ENCODE results near the gene PTPRC.
A peak's percentile ranks its signal among the peaks of the same experiment; 100 is the strongest.
"Not testable (repeated sequence)": the region's sequence is repeated elsewhere in the genome, so short reads cannot be mapped to it uniquely, and the experiment has no call there.

Gene PTPRC

DNA sequence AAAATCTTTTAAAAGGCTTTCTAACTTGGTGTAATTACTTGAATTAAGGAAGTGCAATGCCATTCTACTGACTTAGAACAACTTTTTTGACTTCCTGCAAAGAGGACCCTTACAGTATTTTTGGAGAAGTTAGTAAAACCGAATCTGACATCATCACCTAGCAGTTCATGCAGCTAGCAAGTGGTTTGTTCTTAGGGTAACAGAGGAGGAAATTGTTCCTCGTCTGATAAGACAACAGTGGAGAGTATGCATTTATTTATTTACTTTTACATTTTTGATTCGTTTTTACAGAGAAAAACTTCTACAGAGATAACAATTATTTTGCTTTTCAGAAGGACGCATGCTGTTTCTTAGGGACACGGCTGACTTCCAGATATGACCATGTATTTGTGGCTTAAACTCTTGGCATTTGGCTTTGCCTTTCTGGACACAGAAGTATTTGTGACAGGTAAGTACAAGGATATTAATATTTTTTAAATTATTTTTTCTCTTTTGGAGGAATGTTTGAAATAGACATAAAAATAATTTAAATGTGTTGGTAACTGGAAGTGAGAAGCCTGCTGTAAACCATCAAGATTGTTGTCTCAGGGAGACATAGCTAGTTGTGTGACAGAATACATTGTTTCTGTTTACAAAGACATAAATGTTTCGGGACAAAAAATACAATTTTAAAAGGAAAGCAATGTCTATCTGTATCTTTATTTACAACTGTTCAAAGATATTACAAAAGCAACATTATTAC, at the start of gene PTPRC:
TSS of gene PTPRC (plus strand) at position 147 of the 742 bp plus-strand sequence. CDS start at position 376, 229 bp downstream.
- no peak for DNase-seq

DNA sequence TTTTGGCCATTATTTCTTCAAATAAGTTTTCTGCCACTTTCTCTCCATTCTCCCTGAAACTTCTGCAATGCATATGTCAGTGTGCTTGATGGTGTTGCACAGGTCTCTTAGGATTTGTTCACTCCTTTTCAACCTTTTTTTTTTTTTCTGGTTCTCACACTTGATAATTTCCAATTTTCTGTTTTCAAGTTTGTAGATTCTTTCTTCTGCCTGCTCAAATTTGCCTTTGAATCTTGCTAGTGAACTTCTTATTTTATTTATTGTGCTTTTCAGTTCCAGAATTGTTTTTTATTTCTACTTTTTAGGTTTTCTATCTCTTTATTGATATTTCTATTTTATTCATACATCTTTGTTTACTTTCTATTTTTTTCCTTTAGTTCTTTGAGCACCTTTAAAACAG, 48.4 kb upstream of the PTPRC start:
- no peak for DNase-seq

GRCh38 chr1:198595765-198596164, 43.1 kb upstream of the PTPRC start:
- DNase-seq, result no peak

DNA sequence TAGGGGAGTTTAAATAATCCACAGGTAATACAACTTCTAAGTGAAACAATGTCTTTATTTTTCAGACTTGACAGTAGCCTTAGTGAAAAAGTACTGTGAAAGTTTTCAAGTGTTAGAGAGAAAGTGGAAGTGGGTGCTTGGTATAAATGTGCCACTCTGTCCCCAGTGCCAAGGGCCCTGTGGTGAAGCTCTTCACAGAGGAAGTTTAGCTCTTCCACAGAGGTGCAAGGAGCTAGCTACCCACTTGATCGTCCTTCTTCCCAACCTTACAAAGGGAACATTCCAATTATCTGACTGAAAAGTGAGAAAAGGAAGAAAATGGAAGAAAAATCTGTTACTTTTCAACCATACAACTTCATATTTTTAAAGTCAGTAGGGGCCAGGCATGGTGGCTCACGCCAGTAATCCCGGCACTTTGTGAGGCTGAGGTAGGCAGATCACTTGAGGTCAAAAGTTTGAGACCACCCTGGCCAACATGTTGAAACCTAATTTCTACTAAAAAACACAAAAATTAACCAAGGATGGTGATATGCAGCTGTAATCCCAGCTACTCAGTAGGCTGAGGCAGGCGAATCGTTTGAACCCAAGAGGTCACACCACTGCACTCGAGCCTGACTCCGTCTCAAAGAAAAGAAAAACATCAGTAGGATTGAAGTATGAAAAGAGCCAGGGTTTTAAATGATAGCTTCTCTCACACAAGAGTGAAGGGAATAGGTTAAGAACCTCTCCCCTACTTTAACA, 41.0 kb upstream of the PTPRC start:
- no peak for DNase-seq

GRCh38 chr1:198598796-198599321, 40.0 kb upstream of the PTPRC start:
- DNase-seq, result no peak

GRCh38 chr1:198599749-198600148, 39.1 kb upstream of the PTPRC start:
- DNase-seq, result no peak

GRCh38 chr1:198600906-198601305, 37.9 kb upstream of the PTPRC start:
- no peak for DNase-seq

- DNase-seq, result not testable (repeated sequence)
Observed at GRCh38 chr1:198601310-198601709, 37.5 kb upstream of the PTPRC start.

- DNase-seq, result no peak
Observed at GRCh38 chr1:198601936-198602889, 36.6 kb upstream of the PTPRC start.

DNA sequence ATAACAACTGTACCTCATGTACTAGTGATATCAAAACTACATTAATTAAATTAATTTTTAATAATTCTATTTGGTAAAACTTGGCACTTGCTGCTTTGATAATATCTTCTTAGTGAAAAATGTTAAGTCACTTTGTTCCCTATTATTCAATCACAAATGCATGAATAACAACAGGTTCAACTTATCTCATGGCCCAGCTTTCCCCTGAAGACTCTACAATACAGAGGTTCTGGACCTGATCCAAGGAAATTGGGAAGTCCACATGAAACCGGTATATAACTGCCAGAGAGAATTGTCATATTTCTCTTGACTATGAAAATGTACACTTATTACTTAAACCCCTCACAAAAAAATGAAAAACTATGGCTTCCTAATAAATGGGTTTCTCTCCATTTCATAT, 33.9 kb upstream of the PTPRC start:
- no peak for DNase-seq

- no peak for DNase-seq
Observed at GRCh38 chr1:198605406-198605805, 33.4 kb upstream of the PTPRC start.

GRCh38 chr1:198606020-198606438, 32.8 kb upstream of the PTPRC start:
- peak; percentile 58 for DNase-seq

- DNase-seq, result no peak
Observed at GRCh38 chr1:198607714-198608113, 31.1 kb upstream of the PTPRC start.

DNA sequence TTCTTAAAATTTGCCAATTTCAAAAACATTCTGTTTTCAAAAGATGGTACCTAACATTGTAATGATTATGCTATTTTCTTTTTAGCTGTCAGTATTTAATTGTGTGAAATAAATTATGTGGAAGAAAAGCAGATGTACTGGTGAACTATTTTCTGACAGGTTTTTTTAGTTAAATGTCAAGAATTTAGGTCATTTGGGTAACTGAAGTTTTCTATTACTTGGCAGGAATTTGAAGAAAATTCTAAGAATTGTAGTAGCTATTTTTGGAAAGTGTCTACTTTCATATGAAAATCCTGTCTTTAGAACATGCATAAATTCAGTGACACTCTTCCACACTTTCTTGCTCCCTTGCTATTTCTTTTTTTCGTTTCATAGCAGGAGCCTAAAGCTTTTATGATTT, 28.5 kb upstream of the PTPRC start:
- no peak for DNase-seq

- no peak for DNase-seq
Observed at GRCh38 chr1:198611219-198611618, 27.6 kb upstream of the PTPRC start.

- DNase-seq, result no peak
Observed at GRCh38 chr1:198612471-198613260, 26.2 kb upstream of the PTPRC start.

- DNase-seq, result no peak
Observed at GRCh38 chr1:198617406-198617805, 21.4 kb upstream of the PTPRC start.

- no peak for DNase-seq
Observed at GRCh38 chr1:198619375-198620140, 19.3 kb upstream of the PTPRC start.

GRCh38 chr1:198620218-198620617, 18.6 kb upstream of the PTPRC start:
- DNase-seq, result no peak

GRCh38 chr1:198620951-198621824, 17.7 kb upstream of the PTPRC start:
- no peak for DNase-seq
